Stimulated activated CD8-positive, alpha-beta memory T cell treated with anti-CD3 and anti-CD28 coated beads, Interleukin-7, amount 100 ng/mL, for 4 hours (primary cell): ENCODE measurements around the gene CES1.
"Not testable (repeated sequence)": the region's sequence is repeated elsewhere in the genome, so short reads cannot be mapped to it uniquely, and the experiment has no call there.

Experiments
- DNase-seq, 2 donors: peaks; one replicate each; pipeline ENCODE4 v3.0.0-alpha.2; 2020; ENCODE audit warnings: low read depth in 2 of 2

CES1 gene

DNA sequence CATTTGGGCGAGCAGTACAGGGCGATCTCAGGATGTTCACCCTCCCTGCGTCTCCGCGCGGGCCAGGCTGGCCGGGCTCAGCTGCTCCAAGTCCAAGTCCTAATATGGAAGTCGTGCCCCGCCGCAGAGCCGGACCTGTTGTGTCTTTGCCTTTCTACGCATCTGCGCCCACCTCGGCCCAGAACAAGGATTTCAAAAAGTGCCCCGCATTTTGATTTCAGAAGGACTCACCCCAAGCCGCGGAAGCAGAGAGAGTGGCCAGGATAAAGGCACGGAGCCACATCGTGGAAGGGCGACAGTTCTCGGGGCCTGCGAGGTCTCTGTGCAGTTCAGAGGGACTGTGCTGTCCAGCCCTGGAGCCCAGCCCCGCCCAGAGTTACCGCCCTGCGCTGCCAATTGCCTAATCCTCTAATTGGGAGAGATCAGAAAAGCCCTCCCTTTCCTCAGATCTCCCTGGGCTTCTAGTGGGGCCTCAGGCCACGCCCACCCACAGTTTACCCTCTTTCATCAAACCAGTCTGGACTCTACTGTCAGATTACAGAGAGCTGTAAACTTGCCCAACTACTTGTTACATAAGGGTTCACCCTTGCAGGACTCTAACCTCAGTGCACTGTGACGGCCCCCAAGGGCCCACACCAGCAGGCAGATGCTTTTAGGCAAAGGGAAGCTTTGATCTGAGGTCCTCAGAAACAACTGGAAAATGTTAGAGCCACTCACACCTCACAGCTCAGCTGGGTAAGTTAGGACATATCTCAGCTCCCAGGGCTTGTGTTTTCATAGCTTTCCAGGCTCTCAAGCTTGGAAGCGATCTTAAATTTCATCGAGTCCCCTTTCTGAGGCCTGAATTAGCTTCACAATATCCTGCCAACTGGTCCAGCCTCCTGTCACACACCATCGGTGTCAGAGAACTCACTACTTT lies at the start of gene CES1:
CES1 (minus strand) TSS at position 324 of the 919 bp plus-strand sequence; CDS start at position 283, 41 bp downstream.
- no peak for DNase-seq

DNA sequence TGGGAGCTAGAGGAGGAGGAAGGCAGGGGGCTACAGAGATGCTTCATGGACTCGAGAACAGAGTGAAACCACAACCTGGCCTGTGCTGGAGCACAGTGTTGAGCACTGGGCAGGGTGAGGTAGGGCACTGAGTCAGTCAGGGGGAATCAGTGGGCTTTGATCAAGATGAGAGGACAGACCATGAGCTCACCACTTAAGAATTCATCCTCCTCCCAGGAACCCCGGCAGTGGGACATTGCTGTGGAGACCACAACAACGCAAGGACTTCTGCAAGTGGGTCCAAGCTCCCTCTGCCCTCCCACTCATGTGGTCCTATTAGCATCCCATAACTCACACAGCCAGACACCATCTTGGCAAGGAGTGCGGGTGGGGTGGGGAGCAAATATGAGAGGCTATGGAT lies 44.0 kb upstream of the CES1 start:
- DNase-seq = no peak

DNA sequence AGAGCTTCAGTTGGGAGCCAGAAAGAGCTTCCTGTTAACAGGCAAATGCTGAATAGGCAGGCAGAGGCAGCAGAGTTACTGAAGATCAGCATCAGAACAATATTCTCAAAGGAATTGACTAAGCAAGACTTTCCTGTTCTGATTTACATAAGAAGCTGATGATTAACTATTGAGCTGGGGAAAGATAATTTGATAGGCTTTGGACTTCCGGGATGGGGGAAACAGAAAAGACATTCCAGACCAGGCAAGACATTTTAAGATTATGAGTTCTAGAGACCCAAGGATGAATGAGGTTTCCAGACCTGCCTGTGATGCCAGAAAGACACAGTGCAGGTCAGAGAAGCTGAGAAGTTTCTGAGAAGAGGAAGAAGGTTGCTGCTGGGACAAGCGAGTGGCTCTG lies 42.4 kb upstream of the CES1 start, which contains the start of gene CES5A:
CES5A (minus strand) TSS at position 101 of the 400 bp plus-strand sequence. CDS start 152 bp downstream, outside the sequence.
- no peak for DNase-seq

DNA sequence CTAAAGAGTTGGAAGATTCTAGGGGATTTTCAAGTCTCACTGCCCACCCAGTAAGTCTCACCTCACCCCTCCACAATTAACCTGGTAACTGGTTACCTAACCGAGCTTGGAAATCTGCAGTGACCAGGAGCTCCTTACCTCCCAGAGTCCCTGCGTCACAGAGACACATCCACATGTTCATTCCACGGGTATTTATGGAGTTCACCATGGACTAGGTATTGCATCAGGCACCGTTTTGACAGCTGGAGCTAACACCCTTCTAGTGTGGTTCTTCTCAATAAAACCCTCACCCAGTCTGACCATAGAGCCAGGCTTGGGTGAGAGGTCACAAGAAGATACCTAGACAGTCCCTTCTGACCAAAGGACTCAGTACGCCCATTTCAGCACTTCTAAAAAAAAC lies 40.2 kb upstream of the CES1 start:
- no peak for DNase-seq

DNA sequence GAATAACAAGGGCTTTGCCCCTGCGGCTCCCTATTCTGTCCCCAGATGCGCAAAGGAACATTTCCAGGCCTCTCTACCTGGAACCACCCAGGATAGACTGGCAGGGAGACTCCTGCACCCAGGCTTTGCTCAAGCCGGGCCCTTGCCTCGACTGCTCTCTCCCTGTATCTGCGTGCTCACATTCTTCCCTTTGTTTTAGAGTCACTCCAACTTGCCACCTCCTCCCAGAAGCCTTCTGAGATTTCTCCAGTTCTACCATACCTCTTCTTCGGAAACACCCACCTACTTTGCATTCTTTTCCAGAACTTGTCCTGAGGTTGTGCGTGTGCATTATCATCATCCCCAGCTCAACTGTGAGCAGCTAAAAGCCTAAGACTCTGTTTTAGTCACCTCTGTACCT lies 39.2 kb upstream of the CES1 start:
- DNase-seq = no peak

DNA sequence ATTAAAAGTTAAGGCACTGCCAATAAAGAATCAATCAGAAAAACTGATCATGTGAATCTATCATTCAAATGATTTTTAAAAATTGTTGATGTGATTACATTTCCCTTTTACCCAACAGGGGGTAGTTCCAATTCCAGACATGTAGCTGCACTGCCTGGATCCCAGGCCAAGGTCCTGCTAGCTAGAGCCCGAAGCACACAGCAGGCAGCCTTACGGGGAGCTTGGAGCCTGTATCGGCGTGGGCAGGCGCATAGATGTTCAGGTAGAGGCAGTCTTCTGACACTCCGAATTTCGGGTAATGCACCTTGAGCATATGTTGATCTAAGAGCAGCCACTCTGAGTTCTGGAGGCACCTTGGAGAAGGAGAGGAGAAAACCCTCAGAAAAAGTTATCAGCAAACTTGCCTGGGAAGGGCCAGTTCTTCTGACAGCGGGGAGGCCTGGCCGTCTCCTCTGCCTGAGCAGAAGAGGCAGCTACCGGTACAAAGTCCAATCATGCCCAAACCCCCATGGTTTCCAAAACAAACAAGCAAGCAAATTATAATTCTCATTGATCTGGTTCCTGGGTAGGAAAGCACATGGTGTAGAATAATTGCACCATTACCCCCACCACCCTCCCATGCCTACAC lies 38.6 kb upstream of the CES1 start:
- DNase-seq = no peak

DNA sequence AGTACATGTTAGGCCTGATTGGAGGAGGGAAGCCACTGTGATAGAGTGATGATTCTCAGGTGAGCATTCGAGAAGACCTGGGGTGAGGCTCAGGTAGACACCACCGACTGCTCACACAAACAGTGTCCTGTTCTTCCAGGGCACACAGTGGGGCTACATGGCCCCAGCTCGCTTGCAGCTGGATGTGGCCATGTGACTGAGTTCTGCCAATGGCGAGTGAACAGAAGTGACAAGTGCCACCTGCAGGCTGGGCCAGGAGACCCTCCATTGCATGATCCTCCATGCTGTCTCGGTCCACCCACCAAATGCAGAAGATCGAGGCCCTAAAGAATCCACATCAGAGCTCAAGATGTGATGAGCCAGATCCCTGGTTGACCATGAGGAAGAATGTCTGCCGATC lies 36.1 kb upstream of the CES1 start:
- DNase-seq = no peak

DNA sequence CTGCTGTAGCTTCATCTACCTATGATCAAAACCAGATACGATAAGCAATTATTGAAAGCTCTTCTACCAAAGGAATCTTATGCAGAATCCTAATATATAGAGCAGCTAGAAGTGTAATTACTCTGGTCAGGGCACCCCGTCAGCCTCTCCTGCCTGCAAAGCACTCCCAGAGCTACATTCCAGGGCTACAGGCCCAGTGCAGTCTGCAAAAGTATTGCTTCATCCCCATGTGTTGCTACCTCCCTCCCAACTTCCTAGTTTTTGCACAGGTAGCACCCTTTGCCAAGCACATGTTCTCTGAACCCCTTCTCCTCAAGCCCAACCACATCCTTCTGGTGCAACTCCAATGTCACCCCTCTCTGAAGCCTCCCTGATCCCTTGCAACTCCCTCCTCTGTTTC lies 35.2 kb upstream of the CES1 start:
- DNase-seq = no peak

DNA sequence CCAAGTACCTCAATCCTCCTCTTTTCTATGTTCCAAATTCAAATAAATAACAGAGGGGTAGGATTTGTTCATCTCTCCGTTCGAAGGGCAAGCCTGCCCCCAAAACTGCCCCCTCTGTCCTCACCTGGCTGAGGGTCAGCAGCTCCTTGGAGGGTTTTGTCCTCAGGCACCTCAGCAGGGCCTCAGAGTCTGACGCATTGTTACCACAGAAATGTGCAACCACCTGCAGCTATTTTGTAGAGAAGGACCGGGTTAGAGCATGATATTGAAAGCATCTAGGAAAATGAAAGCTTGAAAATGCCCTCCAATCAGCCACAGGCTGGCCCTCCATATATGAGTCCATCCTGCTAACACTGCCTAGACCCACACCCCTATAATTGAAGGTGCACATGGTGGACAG lies 28.4 kb upstream of the CES1 start:
- DNase-seq = no peak

DNA sequence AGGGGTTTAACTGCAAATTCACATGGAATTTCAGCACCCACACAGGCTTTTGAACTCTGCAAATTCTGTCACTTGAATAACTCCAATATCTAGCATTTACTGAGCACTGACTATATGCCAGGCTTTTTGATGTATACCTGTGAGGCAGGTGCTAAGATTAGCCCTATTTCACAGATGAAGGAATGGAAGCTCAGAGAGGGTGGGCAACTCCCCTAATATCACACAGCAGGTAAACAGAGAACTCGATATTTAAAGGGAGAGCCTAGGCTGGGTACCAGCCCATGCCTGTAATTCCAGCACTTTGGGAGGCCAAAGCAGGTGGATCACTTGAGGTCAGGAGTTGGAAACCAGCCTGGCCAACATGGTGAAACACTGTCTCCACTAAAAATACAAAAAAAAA lies 24.8 kb upstream of the CES1 start:
- not testable (repeated sequence) for DNase-seq

DNA sequence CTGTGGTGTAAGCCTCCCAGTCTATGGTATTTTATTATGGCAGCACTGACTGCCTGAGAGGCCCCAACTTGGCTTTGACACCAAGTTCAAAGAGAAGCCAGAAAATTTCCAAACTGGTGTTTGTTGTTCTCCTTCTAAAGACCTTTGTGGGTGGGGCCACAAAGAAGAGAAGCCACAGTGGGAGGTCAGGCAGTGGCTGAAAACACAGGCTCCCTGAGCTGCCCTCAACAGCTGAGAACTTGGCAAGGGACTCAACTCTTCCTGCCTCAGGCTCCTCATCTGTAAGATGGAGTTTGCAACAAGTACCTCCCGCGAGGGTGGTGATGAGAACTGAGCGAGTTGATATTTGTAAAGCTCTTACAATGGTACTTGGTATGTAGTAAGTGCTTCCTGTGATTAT lies 24.1 kb upstream of the CES1 start:
- no peak for DNase-seq

DNA sequence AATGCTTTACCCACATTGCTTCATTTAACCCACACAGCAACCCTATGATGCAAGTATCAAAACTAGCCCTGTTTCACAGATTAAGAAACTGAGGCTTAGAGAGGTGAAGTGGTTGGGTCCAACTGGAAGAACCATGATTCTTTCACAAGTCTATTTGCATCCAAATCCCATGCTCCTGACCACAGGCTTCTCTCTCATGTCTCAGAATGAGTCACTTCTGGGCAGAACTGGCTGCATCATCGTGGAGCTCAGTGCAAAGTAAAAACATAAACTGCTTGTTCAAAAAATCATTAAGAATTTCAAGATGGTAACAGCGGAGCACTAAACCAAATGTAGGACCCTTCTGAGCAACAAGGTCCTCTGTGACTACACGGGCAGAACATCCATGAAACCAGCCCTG lies 20.2 kb upstream of the CES1 start:
- DNase-seq = no peak

DNA sequence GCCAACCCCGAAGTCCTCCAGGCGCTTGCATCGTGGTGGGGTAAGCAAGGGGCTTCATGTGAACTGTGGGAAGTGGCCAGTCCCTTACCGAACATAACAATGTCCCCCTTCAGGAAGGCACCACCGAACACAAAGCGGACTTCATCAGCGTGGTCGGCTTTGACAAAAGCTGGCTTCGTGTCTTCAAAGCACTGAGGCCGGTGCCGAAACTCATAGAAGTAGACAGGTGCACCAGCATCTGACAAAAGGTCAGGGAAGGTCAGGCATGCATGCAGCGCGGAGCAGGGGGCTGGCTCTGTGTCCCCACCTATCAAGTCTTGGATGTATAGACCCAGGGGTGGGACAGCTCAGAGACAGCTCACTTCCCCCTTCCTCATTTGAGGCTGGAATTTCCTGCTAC lies 16.6 kb upstream of the CES1 start:
- DNase-seq = no peak

DNA sequence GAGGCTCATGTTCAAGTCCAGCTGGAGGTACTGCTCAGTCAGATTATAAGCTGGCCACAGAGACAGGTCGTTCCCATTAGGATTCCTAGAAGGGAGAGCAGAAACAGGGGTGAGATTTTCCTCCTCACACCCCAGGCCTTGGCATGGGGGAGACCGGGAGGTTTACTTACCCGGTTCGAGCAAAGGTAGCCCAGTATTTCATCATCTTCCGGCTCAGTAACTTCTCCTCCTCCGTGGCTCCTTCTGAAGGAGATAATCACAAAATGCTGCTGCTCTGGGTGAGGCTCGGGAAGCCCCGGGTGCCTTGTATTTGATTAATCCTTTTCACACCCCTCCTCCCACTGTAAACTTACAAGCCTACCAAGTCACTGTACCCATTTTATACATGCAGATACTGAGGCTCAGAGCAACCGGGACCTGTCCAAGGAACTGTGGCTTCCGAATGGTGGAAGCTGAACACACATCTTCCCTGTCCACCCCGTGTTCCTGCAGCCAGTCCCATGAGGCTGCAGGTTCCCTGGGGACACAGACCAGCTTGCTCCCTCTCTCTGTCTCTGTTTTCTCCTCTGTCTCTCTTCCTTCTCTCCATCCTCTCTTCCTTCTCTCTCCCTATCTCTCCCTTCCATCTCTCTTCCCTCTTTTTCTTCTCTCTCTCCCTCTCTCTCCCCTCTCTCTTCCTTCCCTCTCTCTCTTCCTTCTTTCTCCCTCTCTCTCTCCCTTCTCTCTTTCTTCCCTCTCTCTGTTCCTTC lies 13.9 kb upstream of the CES1 start:
- DNase-seq = no peak

DNA sequence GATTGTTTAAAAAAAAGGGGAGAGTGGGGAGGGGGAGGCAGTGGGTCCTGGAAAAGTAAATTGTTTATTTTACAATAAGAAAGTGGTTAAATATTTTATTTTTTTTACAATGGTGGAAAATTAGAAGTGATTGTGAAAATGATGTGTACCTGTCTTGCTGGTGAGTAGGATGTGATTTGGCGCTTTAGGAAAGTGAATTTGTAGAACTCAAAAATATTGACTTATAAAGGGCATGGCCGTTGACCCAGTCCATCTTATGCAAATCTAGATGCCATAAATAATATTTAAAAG lies 10.2 kb upstream of the CES1 start:
- DNase-seq = no peak

DNA sequence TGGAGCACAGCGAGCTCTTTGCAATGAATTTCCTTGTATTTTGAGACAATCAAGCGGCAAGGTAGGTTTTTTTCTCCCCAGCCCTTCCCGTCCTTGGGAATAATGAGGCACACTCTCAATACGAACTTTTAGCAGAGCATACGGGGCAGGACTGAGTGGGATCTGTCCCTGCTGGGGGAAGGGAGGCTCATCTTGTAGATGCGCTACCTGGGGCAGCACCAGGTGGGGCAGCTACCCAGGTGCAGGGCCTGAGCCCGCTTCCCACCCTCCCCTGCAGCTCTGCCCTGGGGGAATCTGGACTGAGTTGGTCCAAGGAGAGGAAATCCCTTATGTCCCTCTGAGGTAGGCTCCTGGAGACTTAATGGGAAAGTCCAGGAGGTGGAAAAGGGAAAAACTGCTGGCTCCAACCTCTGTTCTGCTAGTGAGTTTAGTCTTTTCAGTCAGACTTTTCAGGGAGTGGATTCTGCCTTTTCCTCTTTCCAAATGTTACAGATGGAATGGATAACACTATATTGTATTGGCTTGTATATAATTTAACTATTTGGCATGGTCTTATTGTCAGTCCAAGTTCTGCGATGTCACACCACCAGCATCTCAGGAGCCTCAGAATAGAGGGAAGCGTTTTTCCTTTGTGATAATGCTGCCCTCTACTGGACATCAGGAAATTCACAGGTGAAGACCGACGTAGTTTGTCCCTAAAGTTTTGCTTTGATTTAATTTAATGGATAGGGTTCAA lies 9.6 kb upstream of the CES1 start:
- no peak for DNase-seq

DNA sequence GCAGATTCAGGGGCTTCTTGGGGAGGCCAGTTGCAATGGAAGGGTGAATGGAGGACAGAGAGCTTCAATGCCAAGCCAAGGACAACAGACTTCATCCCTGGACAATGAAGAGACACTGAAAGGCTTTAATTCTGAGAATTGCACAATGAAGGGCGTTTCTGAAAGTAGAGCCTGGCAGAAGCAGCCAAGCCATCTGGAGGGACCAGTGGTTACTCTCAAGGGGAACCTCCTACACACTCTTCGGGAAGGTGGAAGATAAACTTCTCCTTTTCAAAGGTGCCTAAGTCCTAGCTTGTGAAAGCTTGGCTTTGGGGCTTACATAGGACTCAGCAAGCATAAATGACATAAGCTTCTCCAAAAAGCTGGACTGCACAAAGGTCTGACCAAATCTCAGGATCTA lies 6.2 kb upstream of the CES1 start:
- no peak for DNase-seq

DNA sequence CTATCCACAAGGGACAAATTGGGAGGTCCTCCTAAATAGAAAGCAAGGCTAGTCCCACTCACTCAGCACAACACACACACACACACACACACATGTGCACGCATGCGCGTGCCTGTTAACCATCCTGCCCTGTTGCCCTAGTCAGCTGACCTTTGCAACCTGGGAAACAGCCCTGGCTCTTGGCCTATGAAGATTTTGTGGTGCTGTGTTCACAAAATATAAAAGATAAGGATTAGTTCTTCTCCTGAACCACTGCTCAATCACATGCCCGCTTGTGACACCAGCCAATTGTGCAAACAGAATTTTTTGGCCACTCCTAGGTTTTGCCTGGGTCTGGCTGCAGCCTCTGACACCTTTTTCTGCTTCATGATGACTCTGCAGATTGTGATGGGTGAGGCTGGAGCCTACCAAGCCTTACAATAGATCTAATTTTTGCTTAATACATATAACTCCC lies 3.3 kb upstream of the CES1 start:
- DNase-seq = no peak

DNA sequence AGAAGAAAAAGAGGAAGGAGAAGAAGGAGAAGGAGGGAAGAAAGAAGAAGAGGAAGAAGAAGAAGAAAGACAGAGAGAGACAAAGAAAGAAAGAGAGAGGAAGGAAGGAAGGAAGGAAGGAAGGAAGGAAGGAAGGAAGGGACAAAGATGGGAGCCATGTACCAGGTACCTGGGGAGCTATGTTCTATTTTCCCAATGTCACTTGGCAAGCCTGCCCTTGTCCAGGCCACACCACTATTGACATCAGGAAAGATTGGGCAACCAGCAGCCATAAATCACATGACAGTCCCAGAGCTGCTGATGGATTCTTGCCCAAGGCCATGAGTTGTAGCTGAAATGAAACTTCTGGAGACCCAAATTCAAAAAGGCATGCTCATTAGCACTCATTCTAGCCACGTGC lies 2.7 kb upstream of the CES1 start:
- DNase-seq = no peak

DNA sequence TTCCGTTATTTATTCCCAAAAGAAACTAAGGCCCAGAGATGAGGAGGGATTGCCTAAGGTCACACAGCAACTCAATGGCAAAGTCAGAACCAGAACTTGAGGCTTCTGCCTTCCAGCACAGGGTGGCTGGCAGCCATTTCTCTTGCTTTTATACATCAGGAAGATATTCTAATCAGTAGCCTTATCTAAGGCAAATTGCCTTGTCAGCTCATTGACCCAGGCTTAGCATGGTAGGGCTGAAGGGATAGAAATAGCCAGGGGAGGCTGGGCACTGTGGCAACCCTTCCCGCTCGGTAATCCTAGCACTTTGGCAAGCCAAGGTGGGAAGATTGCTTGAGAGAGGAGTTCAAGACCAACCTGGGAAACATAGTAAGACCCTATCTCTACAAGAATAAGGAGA lies 2.3 kb upstream of the CES1 start:
- not testable (repeated sequence) for DNase-seq

DNA sequence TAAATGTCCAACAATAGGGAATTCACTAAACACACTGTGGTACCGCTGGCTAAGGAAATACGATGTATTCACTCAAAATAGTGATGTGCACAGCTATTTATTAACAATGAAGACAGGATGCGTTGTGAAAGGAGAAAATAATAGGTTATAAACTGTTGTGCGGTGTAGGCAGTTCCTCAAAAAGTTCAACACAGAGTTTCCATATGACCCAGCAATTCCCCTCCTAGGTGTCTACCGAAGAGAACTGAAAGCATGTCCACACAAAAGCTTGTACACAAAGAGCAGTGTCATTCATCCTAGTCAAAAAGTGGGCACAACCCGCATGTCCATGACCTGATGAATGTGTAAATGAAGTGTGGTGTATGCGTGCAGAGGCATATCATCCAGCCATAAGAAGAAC lies 1.2 kb upstream of the CES1 start:
- no peak for DNase-seq

DNA sequence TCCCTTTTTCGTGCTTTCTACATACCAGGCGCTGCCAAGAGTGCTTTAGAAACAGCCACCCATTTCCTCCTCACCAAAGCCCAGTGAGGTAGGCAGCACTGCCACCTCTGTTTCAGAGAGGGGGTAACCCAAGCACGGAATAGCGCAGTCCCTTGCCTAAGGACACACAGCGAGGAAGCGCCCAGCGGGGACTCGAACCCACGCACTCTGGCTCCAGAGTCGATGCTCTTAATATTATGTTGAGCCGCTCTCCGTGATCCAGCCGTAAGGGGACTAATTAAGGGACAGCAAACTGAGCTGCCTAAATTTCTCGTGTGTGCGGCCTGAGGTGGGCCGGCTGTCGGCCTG lies 497 bp downstream of the CES1 start:
- DNase-seq = no peak
